Transverse colon (tissue), 4 donors: ENCODE data around the gene CFAP99. TPM values are rescaled to one million over a fixed set of nuclear protein-coding genes. Genes with fewer than 3 reads are reported as not detected.

Experiments used
- DNase-seq: peaks from one replicate; pipeline ENCODE4 v3.0.0-alpha.2; 2019
- H3K27ac ChIP-seq, 4 donors: fragments of 200-600 bp; sonication (generic); 2 replicates each; pipeline ENCODE4 v1.5.1; 2016 to 2018; ENCODE audit warnings: inconsistent platforms in 4 of 4
- H3K27me3 ChIP-seq: fragments of 200-600 bp; sonication (generic); 2 replicates; pipeline ENCODE4 v1.5.1; 2017; ENCODE audit warnings: inconsistent platforms
- H3K36me3 ChIP-seq, 4 donors: fragments of 200-600 bp; sonication (generic); 2 replicates each; pipeline ENCODE4 v1.5.1; 2017 to 2019; ENCODE audit warnings: inconsistent platforms in 4 of 4
- H3K4me1 ChIP-seq, 4 donors: fragments of 200-600 bp; sonication (generic); 2 replicates each; pipeline ENCODE4 v1.5.1; 2017 to 2020; ENCODE audit warnings: inconsistent platforms in 4 of 4
- H3K4me3 ChIP-seq, 4 donors: fragments of 200-600 bp; sonication (generic); 1 replicate in 1 of 4; 2 replicates in 3 of 4; pipeline versions ENCODE4 v1.5.1 to v1.6.1; 2017 to 2019; ENCODE audit warnings: inconsistent platforms in 4 of 4
- H3K9me3 ChIP-seq, 2 donors: fragments of 200-600 bp; sonication (generic); 2 replicates each; pipeline ENCODE4 v1.5.1; 2017 to 2019; ENCODE audit warnings: inconsistent platforms in 2 of 2
- EP300 ChIP-seq: sonication (generic); formaldehyde crosslinking; IDR thresholded peaks from one replicate; pipeline ENCODE4 v1.6.1; 2017; ENCODE audit warnings: antibody characterized with exemption, low read depth
- POLR2A ChIP-seq: fragments of 450-650 bp; IDR thresholded peaks from one replicate; pipeline ENCODE4 v1.6.1; 2016; ENCODE audit warnings: antibody characterized with exemption, mild to moderate bottlenecking, moderate library complexity
- POLR2AphosphoS5 ChIP-seq, 3 donors: sonication (generic); formaldehyde crosslinking; IDR thresholded peaks; one replicate each; pipeline ENCODE4 v1.6.1; 2016; ENCODE audit warnings: antibody characterized with exemption in 3 of 3
- WGBS, 2 donors: methylation state at CpG; one replicate each; pipeline ENCODE4 v1.1.5; 2018; ENCODE audit warnings: low coverage in 1 of 2; 5-methylcytosine and 5-hydroxymethylcytosine counted together
- in situ Hi-C, 4 donors: fragments of 200-750 bp; cut with MboI; loops; one replicate each; pipeline versions ENCODE4 v1.15.0 to v1.15.1; 2017; ENCODE audit warnings: low sequenced_read_pairs in 3 of 4, low pct_ligation_motif_present in 1 of 4, low pct_unique_long_range_greater_than_20kb in 1 of 4
- intact Hi-C: fragments of 100-400 bp; cut with DNase I; formaldehyde crosslinking; loops from one replicate; pipeline ENCODE4 v1.15.1; 2023; ENCODE audit warnings: low total_unique reads
- total RNA-seq, 4 donors: library from RNA; depleted of rRNA; stranded (reverse); fragments of >200 nt; gene quantifications; one replicate each; pipeline ENCODE4 v1.1.0, GENCODE V29; 2016
- TF ChIP-seq, protein P1 (sequence below), 5 experiments: fragments of 200-600 bp in 3 of 5; fragments of 450-650 bp in 2 of 5; sonication (generic) in 3 of 5; IDR thresholded peaks; 1 replicate in 2 of 5; 2 replicates in 3 of 5; pipeline ENCODE4 v1.5.1; 2016 to 2017; ENCODE audit warnings: antibody characterized with exemption in 5 of 5, inconsistent platforms in 3 of 5, mild to moderate bottlenecking in 2 of 5, moderate library complexity in 1 of 5

CFAP99 gene
- total RNA-seq, 4 donors from 2014 or later = 0.32 to 0.82 (median 0.60) TPM; not detected in 1

DNA sequence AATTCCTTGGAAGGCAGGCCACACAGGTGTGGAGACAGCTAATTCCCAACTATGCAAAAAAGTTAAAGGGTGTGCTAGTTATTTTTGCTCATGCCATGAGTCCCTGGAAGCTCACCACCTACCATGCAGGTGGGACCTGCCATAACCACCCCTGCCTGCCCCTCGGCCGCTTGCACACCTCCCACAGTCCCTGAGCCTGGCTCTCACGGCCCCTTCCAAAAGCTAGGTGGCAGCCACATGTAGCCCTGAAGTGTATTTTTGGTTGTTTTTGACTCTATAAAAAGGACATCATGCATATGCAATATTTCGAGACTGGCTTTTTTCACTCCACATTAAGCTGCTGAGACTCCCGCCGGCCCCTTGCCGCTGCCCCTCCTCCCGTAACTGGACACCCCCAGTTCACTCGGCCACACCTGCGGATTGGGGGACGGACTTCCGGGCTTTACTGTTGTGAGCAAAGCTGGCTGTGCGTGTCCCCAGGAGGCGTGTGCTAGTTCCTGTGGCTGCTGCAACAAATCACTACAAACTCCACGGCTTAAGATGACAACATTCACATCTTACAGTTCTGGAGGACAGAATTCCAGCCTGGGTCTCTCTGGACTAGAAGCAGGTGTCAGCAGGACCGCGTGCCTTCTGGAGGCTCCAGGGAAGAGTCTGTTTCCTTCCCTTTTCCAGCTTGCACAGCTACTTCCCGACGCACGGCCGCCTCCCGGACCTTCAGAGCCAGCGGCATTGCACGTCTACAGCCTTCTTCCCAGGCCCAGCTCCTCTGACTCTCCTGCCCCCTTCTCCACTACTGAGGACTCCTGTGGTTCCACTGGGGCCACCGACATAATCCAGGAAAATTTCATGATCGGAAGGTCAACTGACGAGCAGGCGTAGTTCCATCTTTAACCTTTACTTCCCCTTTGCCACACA lies 25.1 kb upstream of the CFAP99 start:
- Histone ChIP-seq H3K9me3 (no peaks in the 10 kb centered on the region), H3K27ac (no peak overlapping the region), H3K4me3 (peak overlapping the region in 1 of 4 donors; percentile 6), H3K27me3 (no peaks in the 10 kb centered on the region), H3K36me3 (no peaks in the 10 kb centered on the region), H3K4me1 (peaks cover 3 to 26% (median 7%) of the 10 kb centered on the region in 4 donors)
- in situ Hi-C loops = no loop called here
- intact Hi-C loops = no loop called here
- peak; percentile 32 for DNase-seq
- 13 to 26% methylated on average over 11 to 28 of the region's 28 CpGs for WGBS, 2 donors
- TF ChIP-seq POLR2AphosphoS5 (IDR thresholded peaks at IDR 0.05) (no peak), EP300 (no peak), POLR2A (no peak)
- TF ChIP-seq, protein P1, sequence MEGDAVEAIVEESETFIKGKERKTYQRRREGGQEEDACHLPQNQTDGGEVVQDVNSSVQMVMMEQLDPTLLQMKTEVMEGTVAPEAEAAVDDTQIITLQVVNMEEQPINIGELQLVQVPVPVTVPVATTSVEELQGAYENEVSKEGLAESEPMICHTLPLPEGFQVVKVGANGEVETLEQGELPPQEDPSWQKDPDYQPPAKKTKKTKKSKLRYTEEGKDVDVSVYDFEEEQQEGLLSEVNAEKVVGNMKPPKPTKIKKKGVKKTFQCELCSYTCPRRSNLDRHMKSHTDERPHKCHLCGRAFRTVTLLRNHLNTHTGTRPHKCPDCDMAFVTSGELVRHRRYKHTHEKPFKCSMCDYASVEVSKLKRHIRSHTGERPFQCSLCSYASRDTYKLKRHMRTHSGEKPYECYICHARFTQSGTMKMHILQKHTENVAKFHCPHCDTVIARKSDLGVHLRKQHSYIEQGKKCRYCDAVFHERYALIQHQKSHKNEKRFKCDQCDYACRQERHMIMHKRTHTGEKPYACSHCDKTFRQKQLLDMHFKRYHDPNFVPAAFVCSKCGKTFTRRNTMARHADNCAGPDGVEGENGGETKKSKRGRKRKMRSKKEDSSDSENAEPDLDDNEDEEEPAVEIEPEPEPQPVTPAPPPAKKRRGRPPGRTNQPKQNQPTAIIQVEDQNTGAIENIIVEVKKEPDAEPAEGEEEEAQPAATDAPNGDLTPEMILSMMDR (IDR thresholded peaks at IDR 0.05) = no peak

DNA sequence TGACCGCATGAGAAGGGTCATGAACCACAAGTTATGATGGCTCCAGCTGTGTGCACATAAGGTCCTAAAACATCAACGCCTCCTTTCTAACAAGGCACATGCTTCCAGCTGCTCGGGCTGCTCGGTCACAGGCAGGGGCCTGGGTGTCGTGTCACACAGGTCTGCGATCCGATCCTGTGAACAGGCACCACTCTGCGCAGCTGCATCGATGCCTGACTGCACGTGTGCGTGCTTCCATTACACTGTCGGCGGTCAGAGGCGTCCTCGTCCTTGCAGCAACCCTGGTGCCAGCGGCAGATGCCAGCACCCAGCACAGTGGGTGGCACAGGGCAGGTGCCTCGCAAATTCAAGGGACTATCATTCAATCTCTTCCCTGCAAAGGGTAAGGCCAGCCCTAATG lies 24.2 kb upstream of the CFAP99 start:
- Histone ChIP-seq H3K27ac (no peak overlapping the region), H3K27me3 (no peaks in the 10 kb centered on the region), H3K36me3 (no peaks in the 10 kb centered on the region), H3K9me3 (no peaks in the 10 kb centered on the region), H3K4me1 (peaks cover 3 to 26% (median 7%) of the 10 kb centered on the region in 4 donors), H3K4me3 (no peak overlapping the region)
- intact Hi-C loops = no loop called here
- TF ChIP-seq POLR2AphosphoS5 (IDR thresholded peaks at IDR 0.05) (no peak), POLR2A (no peak), EP300 (no peak)
- TF ChIP-seq, protein P1 (IDR thresholded peaks at IDR 0.05) = no peak
- 94% methylated on average over 15 of the region's 17 CpGs; no CpG with 5 or more reads in 1 of the 2 donors for WGBS, 2 donors
- in situ Hi-C loops = no loop called here
- DNase-seq = no peak

DNA sequence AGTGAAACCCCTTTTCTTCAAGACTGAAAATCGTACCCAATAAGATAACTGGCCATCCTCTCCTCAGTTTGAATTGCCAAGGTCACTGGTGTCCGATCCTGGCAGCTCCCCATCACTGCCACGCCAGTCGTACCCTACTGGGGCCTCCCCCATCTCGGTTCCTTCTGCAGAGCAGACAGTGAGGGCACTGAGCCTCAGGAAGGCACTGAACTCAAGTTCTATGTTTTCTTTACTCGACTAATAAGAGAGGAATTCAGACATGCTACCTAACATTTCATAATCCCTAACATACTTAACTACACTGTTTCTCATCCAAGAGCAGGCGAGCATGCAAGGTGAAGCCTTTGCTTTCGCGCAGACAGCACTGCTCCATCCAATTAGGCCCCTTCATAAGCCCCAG lies 23.7 kb upstream of the CFAP99 start:
- no peak for TF ChIP-seq POLR2A
- Histone ChIP-seq H3K27ac (no peak overlapping the region), H3K4me1 (peaks cover 3 to 26% (median 7%) of the 10 kb centered on the region in 4 donors), H3K36me3 (no peaks in the 10 kb centered on the region), H3K27me3 (no peaks in the 10 kb centered on the region), H3K9me3 (no peaks in the 10 kb centered on the region), H3K4me3 (no peak overlapping the region)
- no peak for DNase-seq
- intact Hi-C loops (no loop called here), in situ Hi-C loops (no loop called here)
- 87 to 93% methylated on average over 3 to 9 of the region's 9 CpGs for whole genome bisulfite sequencing, 2 donors

DNA sequence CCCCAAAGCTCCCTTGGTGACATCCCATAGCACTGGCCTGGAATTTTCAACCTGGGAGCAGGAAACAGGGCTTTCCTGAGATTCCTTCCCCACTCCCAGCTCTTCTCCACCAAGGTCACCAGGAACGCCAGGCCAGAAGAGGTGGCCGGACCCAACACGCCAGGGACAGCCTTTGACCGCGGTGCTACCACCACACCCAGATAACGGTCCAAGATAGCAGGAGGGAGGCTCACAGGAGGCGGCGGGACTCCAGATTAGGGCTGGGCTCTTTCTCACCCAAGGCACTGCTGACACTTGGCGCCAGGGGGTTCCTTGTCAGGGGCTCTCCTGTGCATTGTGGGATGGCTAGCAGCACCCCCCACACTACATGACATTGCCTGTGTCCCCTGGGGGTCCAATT lies 23.2 kb upstream of the CFAP99 start:
- H3K36me3 ChIP-seq = no peaks in the 10 kb centered on the region
- TF ChIP-seq EP300 (no peak), POLR2A (no peak), POLR2AphosphoS5 (IDR thresholded peaks at IDR 0.05) (no peak)
- TF ChIP-seq, protein P1 (IDR thresholded peaks at IDR 0.05) = no peak
- 60% methylated on average over 9 of the region's 9 CpGs; no CpG with 5 or more reads in 1 of the 2 donors for WGBS, 2 donors
- H3K9me3 ChIP-seq = no peaks in the 10 kb centered on the region
- in situ Hi-C loops = no loop called here
- intact Hi-C loops = no loop called here
- H3K27ac ChIP-seq = no peak overlapping the region
- H3K4me1 ChIP-seq = peaks cover 3 to 26% (median 7%) of the 10 kb centered on the region in 4 donors
- H3K4me3 ChIP-seq = no peak overlapping the region
- DNase-seq = no peak
- no peaks in the 10 kb centered on the region for H3K27me3 ChIP-seq
